ENCODE results near the gene COL7A1. TPM values are rescaled to one million over a fixed set of nuclear protein-coding genes. Genes with fewer than 3 reads are reported as not detected.

Gene COL7A1
- total RNA-seq, 1 experiment from 2014 or later, result 22.9 TPM

- H2BK5ac ChIP-seq (ENCODE audit: insufficient read length, low read length), result no peak overlapping the region
- no peak overlapping the region for H3K4me2 ChIP-seq (ENCODE audit: insufficient read depth, insufficient read length, low read length)
- H2BK20ac ChIP-seq (ENCODE audit: low read depth, low read length, poor library complexity, severe bottlenecking), result no peak overlapping the region
- H3K18ac ChIP-seq (ENCODE audit: insufficient read length, low read depth, low read length), result no peak overlapping the region
- H3K23me2 ChIP-seq (ENCODE audit: insufficient read length, low read depth, low read length, poor library complexity, severe bottlenecking), result no peaks in the 10 kb centered on the region
- Mint-ChIP-seq H3K4me1 (peaks cover 5 to 9% of the 10 kb centered on the region in 2 experiments; a peak in 2 of 4 replicates), H3K27ac (no peak overlapping the region), H3K4me3 (no peak overlapping the region), H3K36me3 (ENCODE audit: insufficient read depth in 1 of 3, low read depth in 3 of 3) (peaks cover 0 to 4% (median 0%) of the 10 kb centered on the region in 3 experiments; a peak in 3 of 7 replicates), H3K9me3 (no peaks in the 10 kb centered on the region), H3K27me3 (ENCODE audit: low read depth) (no peaks in the 10 kb centered on the region)
- H3K56ac ChIP-seq (ENCODE audit: insufficient read length, low read depth, low read length), result no peak overlapping the region
- no peaks in the 10 kb centered on the region for H3K4me1 ChIP-seq (ENCODE audit: insufficient read depth, low read length)
- H3K9ac ChIP-seq (ENCODE audit: extremely low read depth, insufficient read length, low read length), result no peak overlapping the region
- H2BK12ac ChIP-seq (ENCODE audit: insufficient read length, low read depth, low read length), result no peak overlapping the region
- H3K79me2 ChIP-seq (ENCODE audit: insufficient read depth, low read length), result no peaks in the 10 kb centered on the region
- no peak overlapping the region for H3K27ac ChIP-seq (ENCODE audit: insufficient read length, low read depth, low read length)
- no peak overlapping the region for H2AFZ ChIP-seq (ENCODE audit: low read length)
- H2AK5ac ChIP-seq (ENCODE audit: insufficient read length, low read length), result no peak overlapping the region
- H4K91ac ChIP-seq (ENCODE audit: insufficient read length, low read depth, low read length), result no peak overlapping the region
- H4K8ac ChIP-seq (replicated peaks; ENCODE audit: insufficient read length, low read depth, low read length), result no peak overlapping the region
- no peak overlapping the region for H3K14ac ChIP-seq (ENCODE audit: insufficient read depth, low read length)
- H2BK120ac ChIP-seq (ENCODE audit: low read depth, low read length, poor library complexity, severe bottlenecking), result no peak overlapping the region
- H3K23ac ChIP-seq (ENCODE audit: insufficient read length, low read depth, low read length), result no peak overlapping the region
- H3K27me3 ChIP-seq (ENCODE audit: insufficient read depth, low read length), result no peaks in the 10 kb centered on the region
- H3K4ac ChIP-seq (ENCODE audit: low read depth, low read length), result no peak overlapping the region
- TF ChIP-seq, protein P1, sequence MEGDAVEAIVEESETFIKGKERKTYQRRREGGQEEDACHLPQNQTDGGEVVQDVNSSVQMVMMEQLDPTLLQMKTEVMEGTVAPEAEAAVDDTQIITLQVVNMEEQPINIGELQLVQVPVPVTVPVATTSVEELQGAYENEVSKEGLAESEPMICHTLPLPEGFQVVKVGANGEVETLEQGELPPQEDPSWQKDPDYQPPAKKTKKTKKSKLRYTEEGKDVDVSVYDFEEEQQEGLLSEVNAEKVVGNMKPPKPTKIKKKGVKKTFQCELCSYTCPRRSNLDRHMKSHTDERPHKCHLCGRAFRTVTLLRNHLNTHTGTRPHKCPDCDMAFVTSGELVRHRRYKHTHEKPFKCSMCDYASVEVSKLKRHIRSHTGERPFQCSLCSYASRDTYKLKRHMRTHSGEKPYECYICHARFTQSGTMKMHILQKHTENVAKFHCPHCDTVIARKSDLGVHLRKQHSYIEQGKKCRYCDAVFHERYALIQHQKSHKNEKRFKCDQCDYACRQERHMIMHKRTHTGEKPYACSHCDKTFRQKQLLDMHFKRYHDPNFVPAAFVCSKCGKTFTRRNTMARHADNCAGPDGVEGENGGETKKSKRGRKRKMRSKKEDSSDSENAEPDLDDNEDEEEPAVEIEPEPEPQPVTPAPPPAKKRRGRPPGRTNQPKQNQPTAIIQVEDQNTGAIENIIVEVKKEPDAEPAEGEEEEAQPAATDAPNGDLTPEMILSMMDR (conservative IDR thresholded peaks at IDR 0.05), result no peak
- H3K79me1 ChIP-seq (ENCODE audit: insufficient read depth, low read depth, low read length, poor library complexity, severe bottlenecking), result no peaks in the 10 kb centered on the region
- no CpG with 5 or more reads among the region's 9 CpGs for WGBS (ENCODE audit: extremely low coverage, insufficient read length, low lambda C conversion rate)
- no peaks in the 10 kb centered on the region for H3K9me3 ChIP-seq (ENCODE audit: control insufficient read depth, low read depth, low read length)
- DNase-seq, result no peak
- no peaks in the 10 kb centered on the region for H4K20me1 ChIP-seq (ENCODE audit: control insufficient read depth, insufficient read depth, insufficient read length)
- H2BK15ac ChIP-seq (ENCODE audit: low read depth, low read length), result no peak overlapping the region
- no peak overlapping the region for H4K5ac ChIP-seq (ENCODE audit: insufficient read length, low read depth, low read length)
- H3T11ph ChIP-seq (ENCODE audit: low read length), result no peak overlapping the region
These were observed 10.3 kb downstream of the COL7A1 start for GRCh38 chr3:48584836-48585235.

All from H9 (cell line).